HepG2 (cell line): ENCODE data around the gene SNED1. TPM values are rescaled to one million over a fixed set of nuclear protein-coding genes. Genes with fewer than 3 reads are reported as not detected.

Source experiments
- ATAC-seq: fragments of 200-7000 bp; cut with Tn5 transposase; 3 replicates; pipeline ENCODE4 v1.9.1; 2020; ENCODE audit warnings: mild to moderate bottlenecking, moderate library complexity
- BruUV-seq: library from RNA; stranded (reverse); fragments of 400-500 nt; replicated peaks from 2 replicates; lab custom pipeline; 2021; lab: Mats Ljungman, UMichigan
- CTCF ChIA-PET: fragments of 300-600 bp; formaldehyde crosslinking; extraction: SDS; loops from one replicate; lab custom pipeline; 2021; ENCODE audit warnings: low total read pairs, inconsistent platforms, low intra/inter-chr PET ratio; lab: Yijun Ruan, JAX
- POLR2A ChIA-PET: fragments of 350-600 bp; sonication (Branson Sonifier 250); formaldehyde crosslinking; loops from one replicate; lab custom pipeline; 2020; ENCODE audit warnings: antibody characterized with exemption, inconsistent platforms; lab: Yijun Ruan, JAX
- DNase-seq: peaks from one replicate; pipeline ENCODE4 v3.0.0-alpha.2; 2015; ENCODE audit warnings: low spot score
- FAIRE-seq: peaks from 3 replicates; lab custom pipeline; 2011; peaks lifted over from hg19 to GRCh38; lab: Jason Lieb, UNC
- H2AFZ ChIP-seq: one replicate; pipeline ENCODE4 v1.6.1; 2011; ENCODE audit warnings: low read length, inconsistent platforms
- H3K27ac ChIP-seq: fragments of 300-600 bp; 3 replicates; pipeline ENCODE4 v1.8.0; 2011; ENCODE audit warnings: mixed run types, mild to moderate bottlenecking, mixed read lengths, low read length, inconsistent platforms; ENCODE audit not compliant: insufficient read depth; ENCODE audit errors: extremely low read length
- H3K27me3 ChIP-seq, 2 experiments: fragments of 200-600 bp in 1 of 2; 2 replicates in 1 of 2; 3 replicates in 1 of 2; pipeline versions ENCODE4 v1.6.0 to v1.8.0; 2011; ENCODE audit warnings: low read length in 2 of 2, mild to moderate bottlenecking in 2 of 2, moderate library complexity in 2 of 2, inconsistent platforms in 1 of 2; ENCODE audit not compliant: insufficient read depth in 2 of 2, control insufficient read depth in 1 of 2
- H3K36me3 ChIP-seq, 2 experiments: fragments of 200-600 bp in 1 of 2; replicated peaks in 1 of 2; 2 replicates in 1 of 2; 3 replicates in 1 of 2; pipeline versions ENCODE4 v1.5.1 to v1.8.0; 2011; ENCODE audit warnings: low read length in 2 of 2, inconsistent platforms in 1 of 2; ENCODE audit not compliant: insufficient read depth in 2 of 2, control insufficient read depth in 1 of 2
- H3K4me1 ChIP-seq: 2 replicates; pipeline ENCODE4 v1.5.1; 2012; ENCODE audit warnings: low read length, inconsistent platforms; ENCODE audit not compliant: insufficient read depth
- H3K4me2 ChIP-seq: 2 replicates; pipeline ENCODE4 v1.6.0; 2011; ENCODE audit warnings: low read depth, low read length, inconsistent platforms
- H3K4me3 ChIP-seq, 3 experiments: fragments of 200-600 bp in 1 of 3; sonication (generic), shearing (Covaris generic) in 1 of 3; replicated peaks in 1 of 3; 2 replicates each; pipeline ENCODE4 v1.5.1; 2011 to 2016; ENCODE audit warnings: low read length in 3 of 3, inconsistent platforms in 2 of 3, low read depth in 2 of 3, mild to moderate bottlenecking in 2 of 3, control low read depth in 1 of 3, mixed read lengths in 1 of 3; ENCODE audit not compliant: insufficient read depth in 1 of 3
- H3K79me2 ChIP-seq: one replicate; pipeline ENCODE4 v1.6.1; 2011; ENCODE audit warnings: low read length, inconsistent platforms; ENCODE audit not compliant: insufficient read depth
- H3K9ac ChIP-seq: 2 replicates; pipeline ENCODE4 v1.6.0; 2011; ENCODE audit warnings: mild to moderate bottlenecking, low read depth, low read length, inconsistent platforms; ENCODE audit not compliant: insufficient read depth
- H3K9me3 ChIP-seq: 2 replicates; pipeline ENCODE4 v1.5.1; 2012; ENCODE audit warnings: mild to moderate bottlenecking, low read length
- H4K20me1 ChIP-seq: 2 replicates; pipeline ENCODE4 v1.6.0; 2011; ENCODE audit warnings: inconsistent platforms, mild to moderate bottlenecking, low read length, moderate library complexity; ENCODE audit not compliant: insufficient read depth
- ATF7 ChIP-seq, 2 experiments: fragments of 450-650 bp in 1 of 2; sonication (generic) in 1 of 2; formaldehyde crosslinking in 1 of 2; IDR thresholded peaks; 2 replicates each; pipeline versions ENCODE4 v1.4.0 to v1.6.1; 2016 to 2020; ENCODE audit warnings: antibody characterized with exemption in 1 of 2, mild to moderate bottlenecking in 1 of 2, missing genetic modification reagents in 1 of 2
- HES4 ChIP-seq: sonication (generic); formaldehyde crosslinking; IDR thresholded peaks from 2 replicates; pipeline ENCODE4 v1.9.0; 2021; ENCODE audit warnings: mild to moderate bottlenecking, missing genetic modification reagents, borderline replicate concordance
- HNRNPLL ChIP-seq: fragments of 200-400 bp; formaldehyde crosslinking; IDR thresholded peaks from 2 replicates; pipeline ENCODE4 v1.6.1; 2017; ENCODE audit warnings: mild to moderate bottlenecking, low read depth, low read length; ENCODE audit not compliant: poor library complexity, severe bottlenecking
- KDM2A ChIP-seq: sonication (generic); formaldehyde crosslinking; IDR thresholded peaks from 2 replicates; pipeline ENCODE4 v1.4.0; 2020; ENCODE audit warnings: low read depth, missing genetic modification reagents, borderline replicate concordance
- KDM5B ChIP-seq: sonication (generic); formaldehyde crosslinking; IDR thresholded peaks from 2 replicates; pipeline ENCODE4 v1.4.0; 2020; ENCODE audit warnings: missing genetic modification reagents, mild to moderate bottlenecking, borderline replicate concordance
- MEIS2 ChIP-seq: sonication (generic); formaldehyde crosslinking; IDR thresholded peaks from 2 replicates; pipeline ENCODE4 v1.9.0; 2021; ENCODE audit warnings: mild to moderate bottlenecking, missing genetic modification reagents
- MXD1 ChIP-seq: sonication (generic); formaldehyde crosslinking; IDR thresholded peaks from 2 replicates; pipeline ENCODE4 v1.4.0; 2020; ENCODE audit warnings: mild to moderate bottlenecking, missing genetic modification reagents
- RNF219 ChIP-seq: sonication (generic); formaldehyde crosslinking; IDR thresholded peaks from 2 replicates; pipeline ENCODE4 v1.5.0; 2020; ENCODE audit warnings: mild to moderate bottlenecking, missing genetic modification reagents
- SAP130 ChIP-seq: IDR thresholded peaks from 2 replicates; pipeline ENCODE4 v1.6.1; 2016; ENCODE audit warnings: low read depth
- SP5 ChIP-seq: IDR thresholded peaks from 2 replicates; pipeline ENCODE4 v1.6.1; 2016; ENCODE audit warnings: low read depth, borderline replicate concordance
- TEAD3 ChIP-seq: optimal IDR thresholded peaks from 2 replicates; pipeline ENCODE3; 2016; ENCODE audit warnings: borderline replicate concordance
- THYN1 ChIP-seq: sonication (generic); formaldehyde crosslinking; IDR thresholded peaks from 2 replicates; pipeline ENCODE4 v1.8.1; 2023; ENCODE audit warnings: low read depth, mild to moderate bottlenecking, moderate library complexity, missing genetic modification reagents, borderline replicate concordance
- TOPORS ChIP-seq: sonication (generic); formaldehyde crosslinking; IDR thresholded peaks from 2 replicates; pipeline ENCODE4 v1.8.0; 2023; ENCODE audit warnings: mild to moderate bottlenecking, missing genetic modification reagents
- ZFP36 ChIP-seq: fragments of 150-350 bp; IDR thresholded peaks from 2 replicates; pipeline ENCODE4 v1.6.1; 2018; ENCODE audit warnings: borderline replicate concordance, low read length, low read depth; ENCODE audit not compliant: partially characterized antibody
- ZFP82 ChIP-seq: sonication (generic); formaldehyde crosslinking; IDR thresholded peaks from 2 replicates; pipeline ENCODE4 v1.5.1; 2020; ENCODE audit warnings: mild to moderate bottlenecking, missing genetic modification reagents, borderline replicate concordance
- ZNF235 ChIP-seq: sonication (generic); formaldehyde crosslinking; IDR thresholded peaks from 2 replicates; pipeline ENCODE4 v1.8.1; 2023; ENCODE audit warnings: mild to moderate bottlenecking, missing genetic modification reagents, borderline replicate concordance
- ZNF260 ChIP-seq: sonication (generic); formaldehyde crosslinking; IDR thresholded peaks from 2 replicates; pipeline ENCODE4 v1.4.0; 2020; ENCODE audit warnings: missing genetic modification reagents, low read depth, mild to moderate bottlenecking, borderline replicate concordance
- ZNF7 ChIP-seq: IDR thresholded peaks from 2 replicates; pipeline ENCODE4 v1.6.1; 2016; ENCODE audit warnings: missing biosample characterization, missing genetic modification reagents
- WGBS: methylation state at CpG from one replicate; pipeline ENCODE4 v1.1.6; 2017; ENCODE audit warnings: low lambda C conversion rate; 5-methylcytosine and 5-hydroxymethylcytosine counted together
- in situ Hi-C: cut with HindIII; loops from 2 replicates; pipeline ENCODE4 v1.10.0; 2017; ENCODE audit warnings: low pct_unique_long_range_greater_than_20kb; ENCODE audit not compliant: extremely low pct_ligation_motif_present
- intact Hi-C: fragments of 100-400 bp; cut with micrococcal nuclease; formaldehyde crosslinking; loops from one replicate; pipeline ENCODE4 v1.10.0; 2022; ENCODE audit not compliant: unreplicated experiment
- polyA plus RNA-seq, 8 experiments: library from polyadenylated mRNA; depleted of rRNA in 3 of 8; stranded (reverse) in 7 of 8; unstranded in 1 of 8; fragments of >200 nt; fragmentation: Illumina TruSeq in 4 of 8; extraction: Trizol in 4 of 8; gene quantifications; 2 replicates each; pipeline versions ENCODE4 v1.2.1 to v1.2.3, GENCODE V29; 2011 to 2016; ENCODE audit warnings: low read depth in 4 of 8, missing spikeins in 1 of 8, mixed read lengths in 1 of 8; ENCODE audit not compliant: insufficient read depth in 1 of 8
- total RNA-seq, 5 experiments: library from RNA; depleted of rRNA; stranded (reverse); fragments of >200 nt; fragmentation: Illumina TruSeq; extraction: Trizol; gene quantifications; 2 replicates each; pipeline ENCODE4 v1.2.3, GENCODE V29; 2016; ENCODE audit warnings: low read depth in 1 of 5
- TF ChIP-seq, protein P1 (sequence below): sonication (generic); formaldehyde crosslinking; IDR thresholded peaks from 2 replicates; pipeline ENCODE4 v1.5.0; 2020; ENCODE audit warnings: missing genetic modification reagents, mild to moderate bottlenecking, borderline replicate concordance

Gene SNED1
- total and polyA plus RNA-seq, 2 of the 13 experiments (the other 11 are each of a cell fraction or from before 2014, with no cell fraction given): 0.15 to 0.65 TPM

- Histone ChIP-seq H3K36me3 (peaks cover 7 to 36% of the 10 kb centered on the region in 2 experiments; a peak in 4 of 5 replicates), H4K20me1 (no peaks in the 10 kb centered on the region), H3K27ac (no peak overlapping the region), H3K4me1 (no peaks in the 10 kb centered on the region), H3K4me3 (no peak overlapping the region), H3K79me2 (no peaks in the 10 kb centered on the region), H3K9ac (no peak overlapping the region), H2AFZ (no peak overlapping the region), H3K4me2 (no peak overlapping the region), H3K9me3 (no peaks in the 10 kb centered on the region), H3K27me3 (no peaks in the 10 kb centered on the region)
- in situ Hi-C loops (no loop called here), intact Hi-C loops (no loop called here)
- BruUV-seq: no TSS peak
- ChIA-PET CTCF (no interaction called here), POLR2A (no interaction called here)
- no peak for DNase-seq
- 95% methylated on average over 13 of the region's 19 CpGs for WGBS
- TF ChIP-seq THYN1 (CRISPR knock-in tag) (no peak), ATF7 (IDR thresholded peaks at IDR 0.05) (no peak), ATF7 (CRISPR knock-in tag; IDR thresholded peaks at IDR 0.05) (no peak), ZNF260 (CRISPR knock-in tag) (no peak), TEAD3 (CRISPR knock-in tag) (no peak), SP5 (no peak), RNF219 (CRISPR knock-in tag) (no peak), SAP130 (CRISPR knock-in tag) (no peak), ZFP36 (no peak), ZFP82 (CRISPR knock-in tag) (no peak), ZNF7 (no peak), HES4 (CRISPR knock-in tag) (no peak), TOPORS (CRISPR knock-in tag) (no peak), KDM5B (CRISPR knock-in tag) (no peak), ZNF235 (no peak), HNRNPLL (no peak), KDM2A (CRISPR knock-in tag) (no peak), MEIS2 (no peak), MXD1 (CRISPR knock-in tag) (no peak)
- TF ChIP-seq, protein P1, sequence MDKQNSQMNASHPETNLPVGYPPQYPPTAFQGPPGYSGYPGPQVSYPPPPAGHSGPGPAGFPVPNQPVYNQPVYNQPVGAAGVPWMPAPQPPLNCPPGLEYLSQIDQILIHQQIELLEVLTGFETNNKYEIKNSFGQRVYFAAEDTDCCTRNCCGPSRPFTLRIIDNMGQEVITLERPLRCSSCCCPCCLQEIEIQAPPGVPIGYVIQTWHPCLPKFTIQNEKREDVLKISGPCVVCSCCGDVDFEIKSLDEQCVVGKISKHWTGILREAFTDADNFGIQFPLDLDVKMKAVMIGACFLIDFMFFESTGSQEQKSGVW: no peak
- FAIRE-seq: no peak
- peak; percentile 17; the same call in 1 of the 3 replicates for ATAC-seq
These were observed 112.4 kb downstream of the SNED1 start for GRCh38 chr2:241110607-241111439.
